ES-I3 (cell line): ENCODE measurements around the gene ATP8A1.

Experiments used
- H3K36me3 ChIP-seq: 2 replicates; pipeline ENCODE4 v1.6.1; 2013; ENCODE audit warnings: mild to moderate bottlenecking, low read length, control low read depth, moderate library complexity; ENCODE audit not compliant: insufficient read depth
- H3K4me1 ChIP-seq: 2 replicates; pipeline ENCODE4 v1.6.1; 2013; ENCODE audit warnings: mild to moderate bottlenecking, control low read depth, low read length; ENCODE audit not compliant: insufficient read depth
- H3K9ac ChIP-seq: 2 replicates; pipeline ENCODE4 v1.6.1; 2013; ENCODE audit warnings: low read depth, mild to moderate bottlenecking, low read length, moderate library complexity
- H3K9me3 ChIP-seq: 2 replicates; pipeline ENCODE4 v1.6.1; 2013; ENCODE audit warnings: mild to moderate bottlenecking, low read length, moderate library complexity; ENCODE audit not compliant: control insufficient read depth, insufficient read depth

ATP8A1 gene

GRCh38 chr4:42549896-42550295, 107.0 kb downstream of the ATP8A1 start:
- Histone ChIP-seq H3K4me1 (no peaks in the 10 kb centered on the region), H3K9ac (no peak overlapping the region), H3K36me3 (no peaks in the 10 kb centered on the region), H3K9me3 (no peaks in the 10 kb centered on the region)

GRCh38 chr4:42547805-42548204, 109.1 kb downstream of the ATP8A1 start:
- Histone ChIP-seq H3K4me1 (no peaks in the 10 kb centered on the region), H3K36me3 (no peaks in the 10 kb centered on the region), H3K9ac (no peak overlapping the region), H3K9me3 (no peaks in the 10 kb centered on the region)

- Histone ChIP-seq H3K9me3 (no peaks in the 10 kb centered on the region), H3K9ac (no peak overlapping the region), H3K4me1 (no peaks in the 10 kb centered on the region), H3K36me3 (no peaks in the 10 kb centered on the region)
These were observed 113.1 kb downstream of the ATP8A1 start for GRCh38 chr4:42543762-42544161.

- no peaks in the 10 kb centered on the region for H3K36me3 ChIP-seq
- H3K9ac ChIP-seq = no peak overlapping the region
- H3K4me1 ChIP-seq = no peaks in the 10 kb centered on the region
- H3K9me3 ChIP-seq = no peaks in the 10 kb centered on the region
These were observed 113.8 kb downstream of the ATP8A1 start for GRCh38 chr4:42543126-42543525.

- Histone ChIP-seq H3K9me3 (no peaks in the 10 kb centered on the region), H3K36me3 (no peaks in the 10 kb centered on the region), H3K4me1 (no peaks in the 10 kb centered on the region), H3K9ac (no peak overlapping the region)
These were observed 115.3 kb downstream of the ATP8A1 start for GRCh38 chr4:42541647-42542046.

- no peaks in the 10 kb centered on the region for H3K9me3 ChIP-seq
- H3K36me3 ChIP-seq = no peaks in the 10 kb centered on the region
- H3K9ac ChIP-seq = no peak overlapping the region
- H3K4me1 ChIP-seq = no peaks in the 10 kb centered on the region; the same call in 1 of the 2 replicates
These were observed 123.9 kb downstream of the ATP8A1 start for GRCh38 chr4:42533042-42533441.

GRCh38 chr4:42531341-42532030, 125.4 kb downstream of the ATP8A1 start:
- Histone ChIP-seq H3K9ac (no peak overlapping the region), H3K9me3 (no peaks in the 10 kb centered on the region), H3K4me1 (no peaks in the 10 kb centered on the region; the same call in 1 of the 2 replicates), H3K36me3 (no peaks in the 10 kb centered on the region)

- Histone ChIP-seq H3K36me3 (no peaks in the 10 kb centered on the region), H3K9me3 (no peaks in the 10 kb centered on the region), H3K4me1 (no peaks in the 10 kb centered on the region), H3K9ac (no peak overlapping the region)
These were observed 133.7 kb downstream of the ATP8A1 start for GRCh38 chr4:42523066-42523718.

GRCh38 chr4:42519803-42520417, 137.0 kb downstream of the ATP8A1 start:
- no peak overlapping the region for H3K9ac ChIP-seq
- peaks cover 4% of the 10 kb centered on the region; the same call in 1 of the 2 replicates for H3K4me1 ChIP-seq
- H3K36me3 ChIP-seq = no peaks in the 10 kb centered on the region
- no peaks in the 10 kb centered on the region for H3K9me3 ChIP-seq

- H3K9me3 ChIP-seq = no peaks in the 10 kb centered on the region
- no peaks in the 10 kb centered on the region for H3K36me3 ChIP-seq
- H3K4me1 ChIP-seq = peaks cover 19% of the 10 kb centered on the region; the same call in 1 of the 2 replicates
- no peak overlapping the region for H3K9ac ChIP-seq
These were observed 141.6 kb downstream of the ATP8A1 start for GRCh38 chr4:42515156-42515884.

GRCh38 chr4:42513748-42514492, 143.0 kb downstream of the ATP8A1 start:
- Histone ChIP-seq H3K9me3 (no peaks in the 10 kb centered on the region), H3K4me1 (peaks cover 19% of the 10 kb centered on the region; the same call in 1 of the 2 replicates), H3K36me3 (no peaks in the 10 kb centered on the region), H3K9ac (no peak overlapping the region)

- H3K36me3 ChIP-seq = no peaks in the 10 kb centered on the region
- H3K9ac ChIP-seq = no peak overlapping the region
- H3K4me1 ChIP-seq = peaks cover 19% of the 10 kb centered on the region; the same call in 1 of the 2 replicates
- H3K9me3 ChIP-seq = no peaks in the 10 kb centered on the region
These were observed 144.7 kb downstream of the ATP8A1 start for GRCh38 chr4:42512226-42512625.

- Histone ChIP-seq H3K9ac (no peak overlapping the region), H3K4me1 (peaks cover 15% of the 10 kb centered on the region; the same call in 1 of the 2 replicates), H3K36me3 (no peaks in the 10 kb centered on the region), H3K9me3 (no peaks in the 10 kb centered on the region)
These were observed 146.7 kb downstream of the ATP8A1 start for GRCh38 chr4:42510225-42510624.
